GM19452 (cell line): ENCODE data around the gene PSME3IP1.

Experiments used
- ATAC-seq: cut with Tn5 transposase; IDR thresholded peaks from one replicate; pipeline ENCODE4 v1.9.1; 2021; ENCODE audit not compliant: unreplicated experiment

PSME3IP1 gene

GRCh38 chr16:57104706-57105105 lies 81.1 kb downstream of the PSME3IP1 start:
- ATAC-seq = no peak

GRCh38 chr16:57102888-57103851 lies 82.7 kb downstream of the PSME3IP1 start:
- no peak for ATAC-seq
